Endothelial cell of umbilical vein (primary cell): ENCODE data around the gene SLC50A1. TPM values are rescaled to one million over a fixed set of nuclear protein-coding genes. Genes with fewer than 3 reads are reported as not detected.

ENCODE experiments used
- BruUV-seq: library from RNA; stranded (reverse); fragments of 400-500 nt; replicated peaks from 2 replicates; lab custom pipeline; 2021; lab: Mats Ljungman, UMichigan
- CTCF ChIA-PET: fragments of 300-600, 350-600 bp; sonication (Branson Sonifier 250); formaldehyde crosslinking; loops from one replicate; lab custom pipeline; 2021; ENCODE audit warnings: antibody characterized with exemption, inconsistent platforms; lab: Charles Lee
- POLR2A ChIA-PET: fragments of 300-600, 350-600 bp; sonication (Branson Sonifier 250); formaldehyde crosslinking; loops from one replicate; lab custom pipeline; 2021; ENCODE audit warnings: antibody characterized with exemption, inconsistent platforms; lab: Charles Lee
- DNase-seq: peaks from one replicate; pipeline ENCODE4 v3.0.0-alpha.2; 2011; ENCODE audit warnings: low read depth, low spot score
- FAIRE-seq: peaks from 2 replicates; lab custom pipeline; 2011; peaks lifted over from hg19 to GRCh38; lab: Jason Lieb, UNC
- H2AFZ ChIP-seq: 2 replicates; pipeline ENCODE4 v1.6.0; 2012; ENCODE audit warnings: low read depth, low read length, control low read depth, inconsistent platforms
- H3K27ac ChIP-seq: 2 replicates; pipeline ENCODE4 v1.5.1; 2011; ENCODE audit warnings: low read depth, mild to moderate bottlenecking, control low read depth, low read length, moderate library complexity; ENCODE audit not compliant: insufficient read depth
- H3K27me3 ChIP-seq, 2 experiments: 2 replicates each; pipeline versions ENCODE4 v1.6.0 to v1.6.1; 2011; ENCODE audit warnings: low read length in 2 of 2, mixed read lengths in 1 of 2; ENCODE audit not compliant: control insufficient read depth in 2 of 2, insufficient read depth in 2 of 2
- H3K36me3 ChIP-seq, 2 experiments: 2 replicates in 1 of 2; 3 replicates in 1 of 2; pipeline ENCODE4 v1.5.1; 2011; ENCODE audit warnings: low read length in 2 of 2, mild to moderate bottlenecking in 1 of 2, moderate library complexity in 1 of 2; ENCODE audit not compliant: control insufficient read depth in 2 of 2, insufficient read depth in 2 of 2; ENCODE audit errors: extremely low read depth in 1 of 2
- H3K4me1 ChIP-seq: 3 replicates; pipeline ENCODE4 v1.5.1; 2011; ENCODE audit warnings: mild to moderate bottlenecking, low read length; ENCODE audit not compliant: control insufficient read depth, insufficient read depth; ENCODE audit errors: extremely low read depth
- H3K4me2 ChIP-seq: 2 replicates; pipeline ENCODE4 v1.6.1; 2011; ENCODE audit warnings: low read length, control low read depth, mixed read lengths; ENCODE audit not compliant: insufficient read depth
- H3K4me3 ChIP-seq, 3 experiments: fragments of 200-600 bp in 1 of 3; sonication (generic), shearing (Covaris generic) in 1 of 3; replicated peaks in 1 of 3; 2 replicates each; pipeline ENCODE4 v1.5.1; 2011 to 2016; ENCODE audit warnings: control low read depth in 3 of 3, low read length in 3 of 3, mild to moderate bottlenecking in 2 of 3, inconsistent platforms in 1 of 3, low read depth in 1 of 3, moderate library complexity in 1 of 3; ENCODE audit not compliant: insufficient read depth in 1 of 3
- H3K79me2 ChIP-seq: 2 replicates; pipeline ENCODE4 v1.6.0; 2012; ENCODE audit warnings: low read length, inconsistent platforms; ENCODE audit not compliant: control insufficient read depth, insufficient read depth
- H3K9ac ChIP-seq: replicated peaks from 2 replicates; pipeline ENCODE3; 2011; ENCODE audit warnings: low read length, control low read depth; ENCODE audit not compliant: insufficient read depth; ENCODE audit errors: extremely low read depth
- H3K9me1 ChIP-seq: replicated peaks from 3 replicates; pipeline ENCODE4 v1.6.0; 2011; ENCODE audit warnings: mild to moderate bottlenecking, low read length; ENCODE audit not compliant: control insufficient read depth, insufficient read depth; ENCODE audit errors: extremely low read depth
- H3K9me3 ChIP-seq: replicated peaks from 2 replicates; pipeline ENCODE4 v1.5.1; 2012; ENCODE audit warnings: low read length, inconsistent platforms; ENCODE audit not compliant: control insufficient read depth, insufficient read depth
- H4K20me1 ChIP-seq: replicated peaks from 2 replicates; pipeline ENCODE3; 2011; ENCODE audit warnings: mild to moderate bottlenecking, low read length; ENCODE audit not compliant: control insufficient read depth, insufficient read depth; ENCODE audit errors: extremely low read depth
- FOS ChIP-seq: IDR thresholded peaks from 2 replicates; pipeline ENCODE4 v1.6.1; 2011; ENCODE audit warnings: mild to moderate bottlenecking, low read length, moderate library complexity, borderline replicate concordance; ENCODE audit not compliant: insufficient read depth
- GATA2 ChIP-seq: IDR thresholded peaks from 2 replicates; pipeline ENCODE4 v1.7.0; 2011; ENCODE audit warnings: low read depth, mild to moderate bottlenecking, moderate library complexity, mixed read lengths, low read length; ENCODE audit not compliant: insufficient read length, insufficient read depth
- MYC ChIP-seq: IDR thresholded peaks from one replicate; pipeline ENCODE4 v1.6.1; 2011; ENCODE audit warnings: mild to moderate bottlenecking, low read depth, low read length
- POLR2A ChIP-seq: IDR thresholded peaks from 2 replicates; pipeline ENCODE4 v1.6.1; 2012; ENCODE audit warnings: low read depth, mild to moderate bottlenecking, control low read depth, low read length
- POLR2AphosphoS5 ChIP-seq: IDR thresholded peaks from 2 replicates; pipeline ENCODE4 v1.6.1; 2012; ENCODE audit warnings: low read depth, mild to moderate bottlenecking, control low read depth, low read length, moderate library complexity; ENCODE audit not compliant: insufficient read depth
- dilution Hi-C: fragments of 300-500 bp; cut with MboI; formaldehyde crosslinking; loops from one replicate; pipeline ENCODE4 v1.15.0; 2019; ENCODE audit warnings: low sequenced_read_pairs; ENCODE audit not compliant: extremely low pct_ligation_motif_present
- intact Hi-C: fragments of 100-400 bp; cut with micrococcal nuclease; formaldehyde crosslinking; loops from one replicate; pipeline ENCODE4 v1.10.0; 2022
- polyA plus RNA-seq, 4 experiments: library from polyadenylated mRNA; depleted of rRNA in 3 of 4; stranded (reverse) in 3 of 4; unstranded in 1 of 4; fragments of >200 nt; gene quantifications; 2 replicates each; pipeline versions ENCODE4 v1.2.1 to v1.2.3, GENCODE V29; 2011 to 2012; ENCODE audit warnings: missing spikeins in 1 of 4
- total RNA-seq: library from RNA; stranded (reverse); gene quantifications from 2 replicates; pipeline ENCODE4 v1.2.3, GENCODE V29; 2021

SLC50A1 gene
- total and polyA plus RNA-seq, 2 donors (not counting 3 experiments of a cell fraction or from before 2014, with no cell fraction given), result 29.5 to 66.1 TPM

DNA sequence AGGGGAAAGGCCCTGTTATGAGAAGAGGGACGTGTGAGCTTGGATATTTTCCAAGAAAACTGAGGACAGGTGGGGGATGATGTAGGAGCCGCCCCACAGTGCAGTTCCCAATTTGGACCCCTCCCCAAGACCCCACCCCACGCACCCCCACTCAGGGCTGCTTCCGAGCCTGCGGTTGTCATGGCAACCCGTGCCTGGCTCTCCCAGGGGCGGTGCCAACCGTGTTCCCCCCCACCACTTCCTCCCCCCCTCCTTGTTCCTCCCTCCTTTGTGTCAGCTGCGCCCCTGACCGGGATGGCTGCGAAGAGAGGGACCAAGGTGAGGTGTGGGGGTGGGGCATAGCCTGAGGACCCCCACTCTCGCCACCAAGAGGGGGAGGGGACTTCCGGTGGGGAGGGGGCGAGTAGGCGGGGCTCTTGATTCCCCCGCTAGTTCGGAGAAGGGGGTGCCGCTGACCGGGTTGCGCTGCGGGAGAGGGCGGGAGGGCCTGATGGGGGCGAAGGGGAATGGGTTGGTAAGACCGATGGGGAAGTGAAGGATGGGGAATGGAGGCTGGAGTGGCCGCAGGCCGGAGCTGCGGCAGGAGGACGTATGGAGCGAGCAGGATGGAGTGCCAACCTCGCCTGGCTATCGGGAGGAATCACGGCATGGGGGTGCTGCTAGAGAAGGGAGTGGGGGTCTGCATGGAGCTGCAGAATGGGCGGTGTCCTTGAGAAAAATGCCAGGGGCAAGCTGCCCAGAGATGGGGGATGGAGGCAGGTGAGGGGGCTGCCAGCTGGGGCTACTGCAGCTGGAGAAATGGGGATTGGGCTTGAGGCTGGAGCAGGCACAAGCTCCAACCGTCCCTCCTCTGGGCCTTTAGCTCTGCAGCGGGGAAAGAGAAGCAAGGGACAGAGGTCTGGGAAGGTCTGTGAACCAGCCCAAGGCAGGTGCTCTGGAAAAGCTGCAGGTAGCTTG, 39.0 kb downstream of the SLC50A1 start:
- peak; percentile 24 for DNase-seq
- no peak for TF ChIP-seq GATA2
- TF ChIP-seq POLR2A, result no peak
- TF ChIP-seq MYC, result no peak
- no peak for TF ChIP-seq FOS
- TF ChIP-seq POLR2AphosphoS5, result peak; percentile 36
- no peak overlapping the region for H3K9ac ChIP-seq
- intact Hi-C loops, result no loop called here
- dilution Hi-C loops, result no loop called here
- no TSS peak for BruUV-seq
- peak overlapping the region; percentile 79 for H3K4me2 ChIP-seq
- H2AFZ ChIP-seq, result peak overlapping the region; percentile 95
- H4K20me1 ChIP-seq, result no peaks in the 10 kb centered on the region
- peak; percentile 24 for FAIRE-seq
- H3K4me1 ChIP-seq, result peaks cover 11% of the 10 kb centered on the region
- H3K36me3 ChIP-seq, result peaks cover 4 to 25% of the 10 kb centered on the region in 2 experiments
- CTCF ChIA-PET, result interaction anchor here (0.6 to 3.9 kb wide), 12 partner anchors 10 to 628 kb away, joined by 3 to 88 read pairs (median 7); partner anchors contain the start of gene THBS3
- H3K4me3 ChIP-seq, result peak overlapping the region; percentile 41 to 91 (median 63)
- POLR2A ChIA-PET, result no interaction called here
- no peaks in the 10 kb centered on the region for H3K27me3 ChIP-seq
- H3K27ac ChIP-seq, result no peak overlapping the region
- H3K9me3 ChIP-seq, result no peaks in the 10 kb centered on the region
- H3K79me2 ChIP-seq, result peaks cover 16% of the 10 kb centered on the region
- no peaks in the 10 kb centered on the region for H3K9me1 ChIP-seq
